ENCODE measurements around the gene MYO5B. TPM values are rescaled to one million over a fixed set of nuclear protein-coding genes. Genes with fewer than 3 reads are reported as not detected.

MYO5B gene
- total RNA-seq, 2 donors from 2014 or later: 0.12 to 0.39 TPM

DNA sequence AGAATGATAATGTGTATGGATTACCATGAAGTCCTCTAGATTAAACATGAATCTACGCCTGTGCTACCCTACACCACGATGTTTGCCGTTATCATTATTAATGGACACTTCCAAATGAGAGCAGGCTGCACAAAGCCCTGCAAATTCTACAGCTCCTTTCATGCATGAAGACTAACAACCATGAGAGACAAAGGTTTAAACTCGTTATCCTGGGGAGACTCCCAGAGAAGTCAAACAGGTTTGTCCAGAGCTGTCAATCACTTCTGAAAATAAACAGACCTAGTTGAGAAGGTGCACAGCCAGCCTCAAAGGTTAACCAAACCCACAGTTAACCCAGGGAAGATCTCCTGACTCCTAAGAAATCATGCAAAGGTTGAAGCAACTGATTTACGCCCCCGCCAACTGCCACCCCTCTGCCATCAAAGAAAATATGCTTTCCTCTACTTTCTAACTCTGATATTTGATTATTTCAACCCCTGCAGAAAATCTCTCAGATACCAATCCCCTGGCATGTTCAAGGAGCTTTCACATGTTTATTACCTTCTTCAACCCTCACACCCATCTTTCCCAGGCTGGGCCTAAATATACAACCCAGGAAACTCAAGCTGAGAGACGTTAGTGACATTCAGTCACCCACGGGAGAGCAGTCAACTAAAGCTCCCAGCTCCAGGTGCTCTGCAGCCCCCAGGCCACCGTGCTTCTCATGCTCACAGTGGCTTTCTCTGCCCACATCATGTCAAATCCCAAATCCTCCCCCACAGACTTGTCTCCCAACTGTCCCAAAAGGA, 35.9 kb downstream of the MYO5B start:
- no peak for DNase-seq
- ATAC-seq (replicated peaks in 1 of 2): no peak
- no peaks in the 10 kb centered on the region for H3K9me3 Mint-ChIP-seq
- H3K27ac Mint-ChIP-seq: no peak overlapping the region
- H3K27me3 Mint-ChIP-seq (ENCODE audit: low read depth): peaks cover 60% of the 10 kb centered on the region
- no peak overlapping the region for H3K4me3 Mint-ChIP-seq
- no peaks in the 10 kb centered on the region for H3K36me3 Mint-ChIP-seq (ENCODE audit: insufficient read depth in 2 of 2)
- no peaks in the 10 kb centered on the region for H3K4me1 Mint-ChIP-seq (ENCODE audit: low read depth)

DNA sequence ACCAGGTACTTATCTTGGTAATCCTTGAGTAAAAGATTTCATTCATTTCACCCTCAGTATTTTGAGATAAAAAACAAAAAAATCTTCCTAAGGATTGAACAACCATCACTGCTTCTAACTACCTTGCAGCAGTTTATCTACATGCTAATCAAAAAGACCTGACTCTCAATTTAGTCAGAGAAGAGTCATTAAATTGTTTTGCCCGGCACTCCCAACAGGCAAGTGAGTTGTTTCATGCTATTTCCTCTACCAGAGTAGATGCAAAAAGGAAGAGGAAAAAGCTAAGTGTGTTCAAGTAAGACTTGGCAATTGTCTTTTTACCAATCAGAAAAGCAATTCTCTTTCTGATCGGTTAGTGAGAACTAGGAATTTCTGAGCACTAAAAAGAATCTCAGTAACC, 39.5 kb downstream of the MYO5B start:
- no peaks in the 10 kb centered on the region for H3K36me3 Mint-ChIP-seq (ENCODE audit: insufficient read depth in 2 of 2)
- DNase-seq: no peak
- H3K27me3 Mint-ChIP-seq (ENCODE audit: low read depth): peaks cover 35% of the 10 kb centered on the region
- no peak overlapping the region for H3K27ac Mint-ChIP-seq
- no peaks in the 10 kb centered on the region for H3K4me1 Mint-ChIP-seq (ENCODE audit: low read depth)
- no peak overlapping the region for H3K4me3 Mint-ChIP-seq
- ATAC-seq (replicated peaks in 1 of 2): no peak
- no peaks in the 10 kb centered on the region for H3K9me3 Mint-ChIP-seq

DNA sequence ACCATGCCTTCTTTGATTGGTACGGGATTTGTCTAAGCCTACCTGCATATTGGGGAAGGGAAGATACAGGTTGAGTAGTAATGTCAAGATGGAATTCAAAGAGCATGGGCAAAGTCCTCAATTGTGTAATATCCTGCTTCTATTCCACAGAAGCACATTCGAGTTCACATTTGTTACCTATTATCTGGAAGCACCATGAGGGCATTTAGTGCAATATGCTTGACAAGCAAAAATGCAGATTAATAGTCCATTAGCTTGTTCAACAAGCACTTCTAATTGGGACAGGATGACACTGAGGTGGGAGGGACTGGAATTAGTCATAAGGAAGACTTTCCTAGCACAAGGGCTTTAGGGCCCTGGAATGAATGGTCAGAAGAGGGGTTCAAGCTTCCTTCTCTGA, 40.5 kb downstream of the MYO5B start:
- Mint-ChIP-seq H3K9me3 (no peaks in the 10 kb centered on the region), H3K27ac (no peak overlapping the region), H3K27me3 (ENCODE audit: low read depth) (peaks cover 25% of the 10 kb centered on the region), H3K36me3 (ENCODE audit: insufficient read depth in 2 of 2) (no peaks in the 10 kb centered on the region), H3K4me1 (ENCODE audit: low read depth) (no peaks in the 10 kb centered on the region), H3K4me3 (no peak overlapping the region)
- DNase-seq (no peak), ATAC-seq (replicated peaks in 1 of 2) (no peak)

DNA sequence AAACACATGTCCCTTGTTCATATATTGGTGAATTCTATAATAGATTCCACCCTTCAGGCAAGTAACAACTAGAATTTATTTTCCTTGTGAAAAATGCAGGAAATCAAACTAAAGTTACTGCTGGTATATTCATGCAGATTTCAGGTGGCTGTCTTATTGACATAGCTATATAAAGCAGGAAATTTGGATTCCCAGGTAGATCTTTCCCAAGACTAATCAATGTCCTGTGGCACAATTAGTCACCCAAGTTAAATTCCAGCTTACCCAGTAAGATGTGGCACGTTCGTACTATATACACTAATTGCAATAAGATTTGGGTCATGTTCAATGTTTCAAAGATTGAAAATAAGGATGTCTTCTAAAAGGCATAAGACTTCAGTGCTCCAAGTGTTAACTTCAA, 42.0 kb downstream of the MYO5B start:
- Mint-ChIP-seq H3K4me1 (ENCODE audit: low read depth) (no peaks in the 10 kb centered on the region), H3K9me3 (no peaks in the 10 kb centered on the region), H3K4me3 (no peak overlapping the region), H3K27ac (no peak overlapping the region), H3K27me3 (ENCODE audit: low read depth) (peaks cover 18% of the 10 kb centered on the region), H3K36me3 (ENCODE audit: insufficient read depth in 2 of 2) (peaks cover 0 to 1% of the 10 kb centered on the region in 2 donors)
- DNase-seq: no peak
- ATAC-seq (replicated peaks in 1 of 2): no peak

DNA sequence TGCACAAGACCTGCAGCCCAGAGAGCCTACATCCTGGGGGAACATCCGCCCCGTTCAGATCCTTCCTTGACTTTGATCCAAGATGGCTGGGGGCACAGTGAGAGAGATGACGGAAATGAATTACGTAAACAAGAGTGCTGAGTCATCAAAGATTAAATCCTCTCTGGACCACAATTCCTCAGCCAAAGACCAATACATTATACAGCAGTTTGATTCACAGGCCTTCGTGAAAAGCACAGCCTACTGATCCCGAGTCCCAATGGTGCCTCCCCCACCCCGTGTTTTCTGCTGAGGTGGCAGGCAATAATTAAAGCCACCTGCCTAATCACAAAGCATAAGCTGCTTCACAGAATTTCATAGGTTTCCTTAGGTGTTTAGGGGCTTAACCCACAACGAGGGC, 43.0 kb downstream of the MYO5B start:
- ATAC-seq (replicated peaks in 1 of 2): no peak
- Mint-ChIP-seq H3K4me3 (no peak overlapping the region), H3K27ac (no peak overlapping the region), H3K4me1 (ENCODE audit: low read depth) (no peaks in the 10 kb centered on the region), H3K9me3 (peaks cover 0 to 6% of the 10 kb centered on the region in 2 donors), H3K27me3 (ENCODE audit: low read depth) (peaks cover 17% of the 10 kb centered on the region), H3K36me3 (ENCODE audit: insufficient read depth in 2 of 2) (peaks cover 0 to 1% of the 10 kb centered on the region in 2 donors)
- no peak for DNase-seq

DNA sequence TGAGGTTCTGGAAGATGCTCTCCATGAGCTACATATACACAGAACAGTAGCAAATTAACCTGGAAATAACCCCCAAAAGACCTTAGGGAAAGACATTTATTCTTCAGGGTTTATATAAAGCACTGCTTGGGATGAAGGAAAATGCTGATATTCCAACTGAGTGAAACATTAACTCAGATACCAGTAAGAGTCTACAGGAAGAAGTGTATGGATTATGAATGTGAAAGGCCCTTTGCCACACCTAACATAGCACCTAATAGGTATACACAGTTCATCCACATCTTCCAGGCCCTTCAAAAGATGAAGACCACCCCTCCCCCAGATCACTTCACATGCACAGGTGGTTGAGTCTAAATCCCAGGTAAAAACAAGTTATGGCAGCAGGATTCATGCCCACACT, 50.4 kb downstream of the MYO5B start:
- no peaks in the 10 kb centered on the region for H3K4me1 Mint-ChIP-seq (ENCODE audit: low read depth)
- ATAC-seq (replicated peaks in 1 of 2) (no peak), DNase-seq (no peak)
- H3K4me3 Mint-ChIP-seq: no peak overlapping the region
- peaks cover 45% of the 10 kb centered on the region for H3K27me3 Mint-ChIP-seq (ENCODE audit: low read depth)
- no peak overlapping the region for H3K27ac Mint-ChIP-seq
- H3K36me3 Mint-ChIP-seq (ENCODE audit: insufficient read depth in 2 of 2): peaks cover 0 to 1% of the 10 kb centered on the region in 2 donors
- H3K9me3 Mint-ChIP-seq: peaks cover 0 to 6% of the 10 kb centered on the region in 2 donors

DNA sequence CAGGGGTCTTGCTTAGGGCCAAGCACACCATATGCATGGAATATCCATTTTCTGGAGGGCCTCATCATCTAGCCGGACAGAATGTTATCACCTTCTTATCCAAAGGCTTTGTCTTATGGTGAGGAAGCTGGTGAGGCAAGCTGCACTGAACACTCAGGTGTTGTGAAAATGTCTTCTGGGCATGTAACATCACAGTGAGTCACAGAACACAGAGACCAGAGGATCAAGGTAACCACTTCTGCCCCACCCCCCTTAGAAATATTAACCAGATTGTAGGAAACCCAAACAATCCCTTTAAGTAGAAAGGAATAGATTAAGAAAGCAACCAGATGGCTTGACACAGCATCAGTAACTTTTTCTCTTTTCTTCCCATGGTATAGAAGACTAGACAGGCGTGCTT, 51.1 kb downstream of the MYO5B start:
- Mint-ChIP-seq H3K4me3 (no peak overlapping the region), H3K9me3 (peaks cover 0 to 6% of the 10 kb centered on the region in 2 donors), H3K27ac (no peak overlapping the region), H3K27me3 (ENCODE audit: low read depth) (peaks cover 48% of the 10 kb centered on the region), H3K36me3 (ENCODE audit: insufficient read depth in 2 of 2) (no peaks in the 10 kb centered on the region), H3K4me1 (ENCODE audit: low read depth) (no peaks in the 10 kb centered on the region)
- no peak for ATAC-seq (replicated peaks in 1 of 2)
- no peak for DNase-seq

DNA sequence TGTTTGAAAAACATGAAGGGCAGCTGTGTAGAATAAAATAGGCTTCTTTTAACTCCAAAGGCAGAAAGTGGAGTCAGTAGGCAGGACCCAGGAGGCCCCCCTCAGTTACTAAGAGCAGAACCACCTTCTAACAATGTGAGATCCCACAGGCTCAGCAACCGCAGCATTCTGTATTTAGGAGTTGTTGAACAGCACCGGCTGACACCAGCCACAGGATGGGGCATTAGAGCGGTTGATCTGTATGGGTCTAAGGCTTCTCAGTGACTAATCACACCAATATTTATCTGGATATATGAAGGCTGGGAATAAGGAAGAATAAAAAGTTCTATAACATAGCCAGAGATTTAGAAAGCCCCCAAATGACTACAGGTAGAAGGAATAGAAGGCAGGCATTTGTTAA, 51.7 kb downstream of the MYO5B start:
- Mint-ChIP-seq H3K4me3 (no peak overlapping the region), H3K27ac (no peak overlapping the region), H3K36me3 (ENCODE audit: insufficient read depth in 2 of 2) (no peaks in the 10 kb centered on the region), H3K4me1 (ENCODE audit: low read depth) (no peaks in the 10 kb centered on the region), H3K9me3 (peaks cover 0 to 6% of the 10 kb centered on the region in 2 donors), H3K27me3 (ENCODE audit: low read depth) (peaks cover 54% of the 10 kb centered on the region)
- ATAC-seq (replicated peaks in 1 of 2) (no peak), DNase-seq (no peak)

DNA sequence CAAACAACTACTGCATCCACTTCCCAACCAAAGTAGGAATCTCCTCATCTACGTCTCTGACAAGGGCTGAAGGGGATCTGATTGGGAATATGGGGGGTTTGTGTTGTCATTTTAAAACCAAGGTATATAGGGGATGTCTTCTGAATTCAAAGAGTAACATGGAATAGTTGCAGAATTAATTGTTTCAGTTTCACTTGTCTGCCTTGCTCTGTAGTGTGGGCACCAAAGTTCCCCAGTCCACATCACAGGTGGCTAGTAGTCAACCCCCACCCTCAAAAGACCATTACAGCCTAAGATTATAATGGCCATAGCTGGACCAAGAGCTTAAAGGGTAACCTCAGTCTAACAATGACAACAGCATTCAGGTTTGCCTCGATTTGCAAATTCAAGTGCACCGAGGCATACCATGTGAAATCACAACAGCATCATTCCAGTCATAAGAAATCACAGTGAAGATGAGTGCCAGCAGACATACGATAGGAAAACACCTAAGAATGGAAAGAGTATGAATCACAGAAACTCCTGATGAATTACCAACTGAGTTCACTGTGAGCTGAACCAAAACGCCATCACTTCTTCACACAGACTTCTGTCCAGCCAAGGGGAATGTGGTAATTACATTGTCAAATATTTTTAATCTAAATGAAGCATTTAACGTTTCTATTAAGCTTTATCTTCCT, 52.4 kb downstream of the MYO5B start:
- no peak for DNase-seq
- H3K27me3 Mint-ChIP-seq (ENCODE audit: low read depth): peaks cover 59% of the 10 kb centered on the region
- peaks cover 0 to 5% of the 10 kb centered on the region in 2 donors for H3K9me3 Mint-ChIP-seq
- no peak overlapping the region for H3K27ac Mint-ChIP-seq
- H3K4me1 Mint-ChIP-seq (ENCODE audit: low read depth): no peaks in the 10 kb centered on the region
- no peak overlapping the region for H3K4me3 Mint-ChIP-seq
- no peak for ATAC-seq (replicated peaks in 1 of 2)
- no peaks in the 10 kb centered on the region for H3K36me3 Mint-ChIP-seq (ENCODE audit: insufficient read depth in 2 of 2)

DNA sequence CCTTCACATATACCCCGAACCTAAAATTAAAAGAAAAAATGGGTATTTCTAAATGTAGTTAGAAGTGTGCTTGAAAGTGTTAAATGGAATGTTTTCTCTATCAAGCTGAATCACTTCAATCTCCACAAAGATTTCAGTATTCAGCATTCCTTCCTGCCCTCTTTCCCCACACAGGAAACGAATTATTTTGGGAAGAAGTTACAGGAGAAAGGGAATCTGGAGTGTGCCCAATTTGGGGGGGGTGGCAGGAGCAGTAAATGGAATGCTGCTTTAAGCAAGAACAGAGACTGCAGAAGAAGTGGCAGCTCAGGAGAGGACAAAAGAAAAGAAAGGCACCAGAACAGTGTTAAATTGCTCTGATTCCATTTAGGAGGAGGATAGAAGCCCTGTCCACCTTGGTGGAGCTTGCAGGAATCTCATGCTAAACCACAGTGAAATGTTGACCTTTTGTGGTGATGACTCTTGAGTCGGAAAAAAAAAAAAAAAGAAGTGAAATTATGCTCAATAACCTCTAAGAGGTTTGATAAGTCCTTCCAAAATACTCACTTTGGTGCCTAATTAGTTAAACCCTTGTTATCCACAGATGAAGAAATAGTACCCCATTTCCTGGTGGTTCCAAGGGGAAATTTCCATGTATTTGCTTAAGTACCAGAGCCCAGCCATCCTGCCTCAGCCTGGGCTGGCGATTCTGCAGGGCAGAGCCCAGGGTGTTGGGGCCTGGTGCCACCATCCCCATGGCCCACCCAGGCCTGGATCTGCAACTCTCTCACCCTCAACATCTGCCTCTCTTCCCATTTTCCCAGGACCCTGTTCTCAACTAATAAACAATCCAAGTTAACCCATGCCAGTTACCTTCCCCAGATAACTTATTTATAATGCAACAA, 56.5 kb downstream of the MYO5B start:
- Mint-ChIP-seq H3K4me3 (no peak overlapping the region), H3K9me3 (no peaks in the 10 kb centered on the region), H3K27ac (no peak overlapping the region), H3K27me3 (ENCODE audit: low read depth) (peaks cover 55% of the 10 kb centered on the region), H3K36me3 (ENCODE audit: insufficient read depth in 2 of 2) (no peaks in the 10 kb centered on the region), H3K4me1 (ENCODE audit: low read depth) (no peaks in the 10 kb centered on the region)
- ATAC-seq (replicated peaks in 1 of 2) (no peak), DNase-seq (no peak)

DNA sequence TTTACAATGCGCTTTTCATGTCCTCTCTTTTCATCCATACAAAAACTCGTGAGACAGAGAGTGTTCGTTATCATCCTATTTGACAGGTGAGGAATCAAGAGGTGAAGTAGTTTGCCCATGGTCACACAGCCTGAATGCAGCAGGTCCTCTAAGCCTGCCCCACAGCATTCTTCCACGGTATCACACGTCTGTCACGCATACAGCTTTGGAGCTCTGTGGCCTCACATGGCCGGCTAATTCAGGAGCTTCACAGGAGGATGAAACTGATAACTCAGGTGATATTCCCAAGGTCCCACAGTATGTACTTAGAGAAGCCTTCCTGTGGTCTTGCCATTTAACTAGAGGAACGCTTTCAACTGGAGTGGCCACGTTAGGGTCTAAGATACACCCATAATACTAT, 59.0 kb downstream of the MYO5B start:
- no peak for DNase-seq
- H3K27ac Mint-ChIP-seq: no peak overlapping the region
- no peak for ATAC-seq (replicated peaks in 1 of 2)
- H3K9me3 Mint-ChIP-seq: no peaks in the 10 kb centered on the region
- H3K36me3 Mint-ChIP-seq (ENCODE audit: insufficient read depth in 2 of 2): no peaks in the 10 kb centered on the region
- no peak overlapping the region for H3K4me3 Mint-ChIP-seq
- peaks cover 51% of the 10 kb centered on the region for H3K27me3 Mint-ChIP-seq (ENCODE audit: low read depth)
- H3K4me1 Mint-ChIP-seq (ENCODE audit: low read depth): peaks cover 9% of the 10 kb centered on the region

DNA sequence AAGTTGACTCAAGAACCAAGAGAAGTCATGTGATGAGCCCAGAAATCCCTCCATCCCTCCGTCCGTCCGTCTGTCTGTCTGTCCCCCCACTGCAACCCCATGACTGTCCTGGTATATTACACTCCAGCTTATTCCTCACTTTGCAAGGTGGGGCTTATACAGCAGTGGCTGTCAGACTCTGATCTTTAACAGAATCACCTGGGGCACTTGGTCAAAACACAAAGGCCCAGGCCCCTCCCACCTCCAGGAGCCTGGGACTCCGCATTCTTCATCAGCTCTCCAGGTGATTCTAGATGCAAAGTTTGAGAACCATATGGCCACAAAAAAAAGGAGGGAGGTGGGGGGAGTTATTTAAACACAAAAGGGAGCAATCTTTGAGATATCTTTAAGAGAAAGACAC, 61.4 kb downstream of the MYO5B start:
- ATAC-seq (replicated peaks in 1 of 2) (no peak), DNase-seq (no peak)
- Mint-ChIP-seq H3K27me3 (ENCODE audit: low read depth) (peaks cover 40% of the 10 kb centered on the region), H3K9me3 (no peaks in the 10 kb centered on the region), H3K4me1 (ENCODE audit: low read depth) (peaks cover 9% of the 10 kb centered on the region), H3K36me3 (ENCODE audit: insufficient read depth in 2 of 2) (no peaks in the 10 kb centered on the region), H3K27ac (no peak overlapping the region), H3K4me3 (no peak overlapping the region)

DNA sequence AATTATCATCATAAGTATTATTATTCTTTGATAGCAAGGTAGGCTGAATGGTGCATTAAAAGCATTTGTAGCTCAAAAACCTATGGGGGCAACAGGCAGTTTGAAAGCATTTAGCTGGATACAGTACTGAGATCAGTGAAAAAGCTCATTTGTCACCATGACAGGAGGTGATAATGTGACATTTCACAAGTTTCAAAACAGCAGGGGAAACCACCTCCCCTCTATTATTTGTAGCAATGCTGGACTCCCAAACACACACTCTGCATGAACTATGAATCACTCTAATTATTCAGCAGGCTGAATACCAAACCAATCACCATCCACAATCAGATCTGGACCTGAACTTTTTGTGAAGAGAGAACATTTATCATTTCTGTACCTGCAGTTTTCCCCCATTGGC, 63.4 kb downstream of the MYO5B start:
- Mint-ChIP-seq H3K4me3 (no peak overlapping the region), H3K36me3 (ENCODE audit: insufficient read depth in 2 of 2) (no peaks in the 10 kb centered on the region), H3K9me3 (no peaks in the 10 kb centered on the region), H3K27me3 (ENCODE audit: low read depth) (peaks cover 41% of the 10 kb centered on the region), H3K27ac (no peak overlapping the region), H3K4me1 (ENCODE audit: low read depth) (peaks cover 9% of the 10 kb centered on the region)
- DNase-seq (no peak), ATAC-seq (replicated peaks in 1 of 2) (peak; percentile 40 to 48)
